Mesothelial cell of epicardium (in vitro differentiated cells): ENCODE results near the gene RNF38. TPM values are rescaled to one million over a fixed set of nuclear protein-coding genes. Genes with fewer than 3 reads are reported as not detected.

Source experiments
- DNase-seq, 2 experiments: peaks; one replicate each; pipeline ENCODE4 v3.0.0; 2021; ENCODE audit warnings: low spot score in 2 of 2; ENCODE audit not compliant: unreplicated experiment in 2 of 2
- H3K27ac Mint-ChIP-seq: 2 replicates; pipeline ENCODE4 v1.8.0; 2021; ENCODE audit warnings: mixed read lengths
- H3K27me3 Mint-ChIP-seq: 2 replicates; pipeline ENCODE4 v1.8.0; 2021; ENCODE audit warnings: low read depth, mixed read lengths
- H3K36me3 Mint-ChIP-seq: 2 replicates; pipeline ENCODE4 v1.8.0; 2021; ENCODE audit warnings: mixed read lengths
- H3K4me1 Mint-ChIP-seq: 2 replicates; pipeline ENCODE4 v1.8.0; 2021; ENCODE audit warnings: mixed read lengths
- H3K4me3 Mint-ChIP-seq: 2 replicates; pipeline ENCODE4 v1.8.0; 2021; ENCODE audit warnings: mild to moderate bottlenecking, moderate library complexity, mixed read lengths
- H3K9me3 Mint-ChIP-seq: 2 replicates; pipeline ENCODE4 v1.8.0; 2021; ENCODE audit warnings: mixed read lengths
- CTCF ChIP-seq: fragments of 200-600 bp; sonication (generic); IDR thresholded peaks from one replicate; pipeline ENCODE4 v1.5.0; 2021; ENCODE audit warnings: antibody characterized with exemption; ENCODE audit not compliant: unreplicated experiment
- total RNA-seq: library from RNA; stranded (reverse); gene quantifications from 3 replicates; pipeline ENCODE4 v1.2.1, GENCODE V29; 2021

Gene RNF38
- total RNA-seq, 1 donor from 2014 or later = 42.3 TPM

- H3K4me1 Mint-ChIP-seq = peaks cover 29% of the 10 kb centered on the region
- peak overlapping the region; percentile 35 for H3K4me3 Mint-ChIP-seq
- H3K27me3 Mint-ChIP-seq = no peaks in the 10 kb centered on the region
- no peaks in the 10 kb centered on the region for H3K9me3 Mint-ChIP-seq
- H3K27ac Mint-ChIP-seq = peak overlapping the region; percentile 66
- no peak for TF ChIP-seq CTCF
- no peak for DNase-seq
- H3K36me3 Mint-ChIP-seq = peaks cover 3% of the 10 kb centered on the region
Measured at GRCh38 chr9:36402536-36402935, 2.5 kb upstream of the RNF38 start.

GRCh38 chr9:36401897-36402480, 1.9 kb upstream of the RNF38 start:
- Mint-ChIP-seq H3K4me3 (peak overlapping the region; percentile 92), H3K36me3 (peaks cover 3% of the 10 kb centered on the region), H3K27ac (peak overlapping the region; percentile 96), H3K9me3 (no peaks in the 10 kb centered on the region), H3K27me3 (no peaks in the 10 kb centered on the region), H3K4me1 (peaks cover 29% of the 10 kb centered on the region)
- DNase-seq = no peak
- no peak for TF ChIP-seq CTCF

GRCh38 chr9:36401164-36401740, 1.2 kb upstream of the RNF38 start:
- Mint-ChIP-seq H3K27me3 (no peaks in the 10 kb centered on the region), H3K36me3 (peaks cover 5% of the 10 kb centered on the region), H3K9me3 (no peaks in the 10 kb centered on the region), H3K27ac (peak overlapping the region; percentile 97), H3K4me3 (peak overlapping the region; percentile 92), H3K4me1 (peaks cover 25% of the 10 kb centered on the region)
- DNase-seq = no peak
- TF ChIP-seq CTCF = no peak

- peak; percentile 84 to 88 for DNase-seq
- no peaks in the 10 kb centered on the region for H3K27me3 Mint-ChIP-seq
- H3K36me3 Mint-ChIP-seq = peaks cover 12% of the 10 kb centered on the region
- TF ChIP-seq CTCF = no peak
- H3K9me3 Mint-ChIP-seq = no peaks in the 10 kb centered on the region
- peaks cover 25% of the 10 kb centered on the region for H3K4me1 Mint-ChIP-seq
- peak overlapping the region; percentile 92 for H3K4me3 Mint-ChIP-seq
- peak overlapping the region; percentile 100 for H3K27ac Mint-ChIP-seq
Measured at GRCh38 chr9:36400332-36401163, 479 bp upstream of the RNF38 start.

- H3K4me3 Mint-ChIP-seq = peak overlapping the region; percentile 57
- peak overlapping the region; percentile 95 for H3K27ac Mint-ChIP-seq
- TF ChIP-seq CTCF = no peak
- H3K27me3 Mint-ChIP-seq = no peaks in the 10 kb centered on the region
- H3K36me3 Mint-ChIP-seq = peaks cover 10% of the 10 kb centered on the region
- H3K9me3 Mint-ChIP-seq = no peaks in the 10 kb centered on the region
- H3K4me1 Mint-ChIP-seq = peaks cover 25% of the 10 kb centered on the region
- no peak for DNase-seq
Measured at GRCh38 chr9:36398745-36399144, 1.3 kb downstream of the RNF38 start.
